ENCODE measurements around the gene NAV1. TPM values are rescaled to one million over a fixed set of nuclear protein-coding genes. Genes with fewer than 3 reads are reported as not detected.

The NAV1 gene
- total RNA-seq, 1 donor from 2014 or later, result 55.2 TPM

DNA sequence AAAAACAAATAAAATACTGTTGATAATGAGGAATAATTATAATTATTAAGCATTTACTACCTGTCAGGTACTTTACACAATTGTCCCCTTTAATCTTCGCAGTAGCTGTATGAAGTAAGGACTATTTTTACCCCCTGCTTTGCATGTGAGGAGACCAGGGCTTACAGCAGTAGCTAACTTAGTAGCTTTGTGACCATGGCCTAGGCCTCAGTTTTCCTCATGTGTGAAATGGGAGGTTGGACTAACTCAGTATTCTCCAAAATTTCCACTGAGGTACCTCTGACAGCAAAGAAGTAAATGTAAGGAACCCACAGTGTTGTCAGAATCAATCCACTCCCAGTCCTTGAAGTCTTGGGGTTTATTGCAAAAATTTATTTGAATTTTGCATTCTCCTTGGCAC, 28.2 kb upstream of the NAV1 start:
- Mint-ChIP-seq H3K9me3 (ENCODE audit: low read depth) (no peaks in the 10 kb centered on the region), H3K27ac (no peak overlapping the region), H3K4me1 (ENCODE audit: low read depth) (peaks cover 40% of the 10 kb centered on the region), H3K36me3 (ENCODE audit: insufficient read depth) (no peaks in the 10 kb centered on the region), H3K27me3 (peaks cover 3% of the 10 kb centered on the region), H3K4me3 (ENCODE audit: low read depth) (no peak overlapping the region)
- TF ChIP-seq, protein P1, sequence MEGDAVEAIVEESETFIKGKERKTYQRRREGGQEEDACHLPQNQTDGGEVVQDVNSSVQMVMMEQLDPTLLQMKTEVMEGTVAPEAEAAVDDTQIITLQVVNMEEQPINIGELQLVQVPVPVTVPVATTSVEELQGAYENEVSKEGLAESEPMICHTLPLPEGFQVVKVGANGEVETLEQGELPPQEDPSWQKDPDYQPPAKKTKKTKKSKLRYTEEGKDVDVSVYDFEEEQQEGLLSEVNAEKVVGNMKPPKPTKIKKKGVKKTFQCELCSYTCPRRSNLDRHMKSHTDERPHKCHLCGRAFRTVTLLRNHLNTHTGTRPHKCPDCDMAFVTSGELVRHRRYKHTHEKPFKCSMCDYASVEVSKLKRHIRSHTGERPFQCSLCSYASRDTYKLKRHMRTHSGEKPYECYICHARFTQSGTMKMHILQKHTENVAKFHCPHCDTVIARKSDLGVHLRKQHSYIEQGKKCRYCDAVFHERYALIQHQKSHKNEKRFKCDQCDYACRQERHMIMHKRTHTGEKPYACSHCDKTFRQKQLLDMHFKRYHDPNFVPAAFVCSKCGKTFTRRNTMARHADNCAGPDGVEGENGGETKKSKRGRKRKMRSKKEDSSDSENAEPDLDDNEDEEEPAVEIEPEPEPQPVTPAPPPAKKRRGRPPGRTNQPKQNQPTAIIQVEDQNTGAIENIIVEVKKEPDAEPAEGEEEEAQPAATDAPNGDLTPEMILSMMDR (IDR thresholded peaks at IDR 0.05; ENCODE audit: unreplicated experiment), result no peak
- DNase-seq (ENCODE audit: low spot score, unreplicated experiment), result no peak

DNA sequence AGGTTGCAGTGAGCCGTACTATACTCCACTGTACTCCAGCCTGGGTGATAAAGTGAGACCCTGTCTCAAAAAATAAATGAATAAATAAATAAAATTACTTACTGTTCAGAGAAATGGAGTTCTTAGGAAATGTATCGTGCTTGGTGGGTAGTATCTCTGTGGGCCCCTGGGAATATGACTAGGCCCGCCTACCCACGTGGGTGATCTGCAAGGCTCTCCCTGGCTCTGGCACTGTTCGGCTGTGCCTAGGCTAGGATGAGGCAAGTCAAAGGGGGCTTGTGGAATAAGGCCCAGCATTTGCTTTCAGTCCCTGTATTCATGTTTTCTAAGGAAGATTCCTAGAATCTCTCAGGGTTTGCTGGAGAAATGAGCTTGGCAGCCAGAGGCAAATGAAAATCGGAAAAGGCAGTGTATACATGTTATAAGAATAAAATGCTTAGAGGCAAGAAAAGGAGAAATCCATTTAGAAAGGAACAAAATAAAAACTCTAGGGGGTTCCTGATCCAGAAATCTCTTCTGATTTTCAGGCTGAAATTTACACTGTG, 27.5 kb upstream of the NAV1 start:
- no peak overlapping the region for H3K4me3 Mint-ChIP-seq (ENCODE audit: low read depth)
- no peak for DNase-seq (ENCODE audit: low spot score, unreplicated experiment)
- no peaks in the 10 kb centered on the region for H3K9me3 Mint-ChIP-seq (ENCODE audit: low read depth)
- TF ChIP-seq, protein P1 (IDR thresholded peaks at IDR 0.05; ENCODE audit: unreplicated experiment), result no peak
- H3K4me1 Mint-ChIP-seq (ENCODE audit: low read depth), result peaks cover 39% of the 10 kb centered on the region
- H3K36me3 Mint-ChIP-seq (ENCODE audit: insufficient read depth), result no peaks in the 10 kb centered on the region
- H3K27ac Mint-ChIP-seq, result peak overlapping the region; percentile 92
- peaks cover 3% of the 10 kb centered on the region for H3K27me3 Mint-ChIP-seq

DNA sequence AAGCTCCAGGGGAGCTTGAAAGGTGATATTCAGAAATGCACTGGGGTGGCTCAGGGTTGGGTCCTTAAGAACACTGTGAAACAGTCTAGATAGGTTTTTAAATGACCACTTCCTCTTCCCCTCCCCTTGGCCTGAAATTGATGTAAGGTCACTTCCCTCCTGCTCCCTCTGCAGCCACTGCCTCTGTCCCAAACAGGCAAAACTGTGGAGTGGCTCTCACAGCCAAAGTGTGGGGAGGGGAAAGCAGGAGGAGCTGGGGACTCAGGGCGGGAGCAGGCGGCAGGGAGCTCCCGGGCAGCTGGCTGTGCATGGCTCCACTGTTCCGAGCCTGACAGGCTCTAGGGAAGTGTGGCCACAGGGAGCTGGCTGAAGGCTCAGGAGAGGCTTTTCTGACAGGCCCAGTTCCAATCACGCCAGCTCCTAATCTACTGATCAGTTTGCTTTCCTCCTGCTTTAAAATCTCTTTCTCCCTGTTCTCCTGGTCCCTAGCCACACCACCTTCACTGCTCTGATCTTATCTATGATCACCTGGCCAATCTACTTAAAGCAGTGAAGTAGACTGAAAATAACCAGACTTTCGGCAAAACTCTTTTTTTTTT, 26.9 kb upstream of the NAV1 start:
- Mint-ChIP-seq H3K4me3 (ENCODE audit: low read depth) (no peak overlapping the region), H3K9me3 (ENCODE audit: low read depth) (no peaks in the 10 kb centered on the region), H3K4me1 (ENCODE audit: low read depth) (peaks cover 39% of the 10 kb centered on the region), H3K27ac (peak overlapping the region; percentile 92), H3K36me3 (ENCODE audit: insufficient read depth) (no peaks in the 10 kb centered on the region), H3K27me3 (peaks cover 3% of the 10 kb centered on the region)
- TF ChIP-seq, protein P1 (IDR thresholded peaks at IDR 0.05; ENCODE audit: unreplicated experiment), result no peak
- no peak for DNase-seq (ENCODE audit: low spot score, unreplicated experiment)

DNA sequence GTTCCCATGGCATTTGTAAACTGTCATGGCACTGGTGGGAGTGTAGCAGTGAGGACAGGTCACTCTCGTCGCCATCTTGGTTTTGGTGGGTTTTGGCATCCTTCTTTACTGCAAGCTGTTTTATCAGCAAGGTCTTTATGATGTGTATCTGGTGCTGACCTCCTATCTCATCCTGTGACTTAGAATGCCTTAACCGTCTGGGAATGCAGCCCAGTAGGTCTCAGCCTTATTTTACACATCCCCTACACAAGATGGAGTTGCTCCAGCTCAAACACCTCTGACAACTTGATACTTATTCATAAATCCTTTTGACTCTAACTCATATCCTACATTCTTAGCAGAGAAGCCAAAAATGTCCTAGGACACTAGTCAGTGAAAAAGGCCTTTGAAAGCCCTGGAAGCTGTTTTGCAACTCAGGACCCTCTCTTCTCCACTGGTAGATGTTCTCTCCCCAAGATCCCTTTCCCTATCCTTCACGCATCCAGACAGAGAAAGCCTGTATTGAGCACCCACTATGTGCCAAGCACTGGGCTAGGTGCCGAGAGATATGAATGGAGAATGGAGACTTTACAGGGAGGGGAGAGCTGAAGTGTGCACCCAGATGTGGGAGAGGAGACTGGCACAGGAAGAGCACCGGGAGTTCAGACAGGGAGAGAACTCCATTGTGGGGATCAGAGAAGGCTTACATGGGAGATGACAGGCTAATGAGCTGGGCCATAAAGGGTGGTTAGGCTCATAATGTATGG, 25.3 kb upstream of the NAV1 start:
- Mint-ChIP-seq H3K27ac (peak overlapping the region; percentile 92), H3K4me3 (ENCODE audit: low read depth) (no peak overlapping the region), H3K27me3 (peaks cover 3% of the 10 kb centered on the region), H3K9me3 (ENCODE audit: low read depth) (no peaks in the 10 kb centered on the region), H3K4me1 (ENCODE audit: low read depth) (peaks cover 48% of the 10 kb centered on the region), H3K36me3 (ENCODE audit: insufficient read depth) (no peaks in the 10 kb centered on the region)
- DNase-seq (ENCODE audit: low spot score, unreplicated experiment), result no peak
- TF ChIP-seq, protein P1 (IDR thresholded peaks at IDR 0.05; ENCODE audit: unreplicated experiment), result no peak

DNA sequence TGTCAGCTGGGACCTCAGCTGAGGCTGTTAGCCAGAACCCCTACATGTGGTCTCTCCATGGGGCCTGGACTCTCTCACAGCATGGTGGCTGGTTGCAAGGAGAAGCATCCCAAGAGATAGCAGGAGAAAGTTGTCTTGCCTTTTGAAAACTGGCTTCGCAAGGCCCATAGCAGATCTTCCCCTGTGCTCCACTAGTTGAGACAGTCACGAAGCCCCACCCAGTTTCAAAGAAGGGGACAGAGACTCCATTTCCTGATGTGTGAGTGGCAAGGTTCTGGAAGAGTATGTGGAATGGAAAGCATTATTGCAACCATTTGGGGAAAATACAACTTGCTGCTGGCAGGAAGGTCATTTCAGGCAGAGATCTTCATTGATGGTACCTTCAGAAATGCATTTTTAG, 24.5 kb upstream of the NAV1 start:
- H3K27me3 Mint-ChIP-seq, result no peaks in the 10 kb centered on the region
- peak overlapping the region; percentile 84 for H3K27ac Mint-ChIP-seq
- TF ChIP-seq, protein P1 (IDR thresholded peaks at IDR 0.05; ENCODE audit: unreplicated experiment), result no peak
- H3K9me3 Mint-ChIP-seq (ENCODE audit: low read depth), result no peaks in the 10 kb centered on the region
- H3K4me1 Mint-ChIP-seq (ENCODE audit: low read depth), result peaks cover 48% of the 10 kb centered on the region
- no peak for DNase-seq (ENCODE audit: low spot score, unreplicated experiment)
- no peaks in the 10 kb centered on the region for H3K36me3 Mint-ChIP-seq (ENCODE audit: insufficient read depth)
- H3K4me3 Mint-ChIP-seq (ENCODE audit: low read depth), result no peak overlapping the region
